HG03060 (cell line): ENCODE results near the gene TP63.
A peak's percentile ranks its signal among the peaks of the same experiment; 100 is the strongest.
"Not testable (repeated sequence)": the region's sequence is repeated elsewhere in the genome, so short reads cannot be mapped to it uniquely, and the experiment has no call there.

Source experiments
- ATAC-seq: cut with Tn5 transposase; IDR thresholded peaks from one replicate; pipeline ENCODE4 v1.9.1; 2021; ENCODE audit warnings: low read depth, moderate number of reproducible peaks; ENCODE audit not compliant: unreplicated experiment

The TP63 gene

GRCh38 chr3:189631373-189631408, at the start of gene TP63:
TP63 (plus strand) TSS chr3:189631389; CDS start chr3:189631516, 127 bp downstream.
- ATAC-seq, result no peak

GRCh38 chr3:189582179-189582578, 49.0 kb upstream of the TP63 start:
- no peak for ATAC-seq

GRCh38 chr3:189584645-189585044, 46.5 kb upstream of the TP63 start:
- ATAC-seq, result no peak

- ATAC-seq, result peak; percentile 43
These were observed 44.1 kb upstream of the TP63 start for GRCh38 chr3:189586941-189587663.

GRCh38 chr3:189587664-189588040, 43.5 kb upstream of the TP63 start:
- ATAC-seq, result no peak

- ATAC-seq, result no peak
These were observed 43.1 kb upstream of the TP63 start for GRCh38 chr3:189588070-189588469.

GRCh38 chr3:189588475-189589178, 42.6 kb upstream of the TP63 start:
- no peak for ATAC-seq

GRCh38 chr3:189589179-189589569, 42.0 kb upstream of the TP63 start:
- no peak for ATAC-seq

- ATAC-seq, result no peak
These were observed 41.0 kb upstream of the TP63 start for GRCh38 chr3:189590223-189590622.

GRCh38 chr3:189593581-189593980, 37.6 kb upstream of the TP63 start:
- no peak for ATAC-seq

- not testable (repeated sequence) for ATAC-seq
These were observed 34.9 kb upstream of the TP63 start for GRCh38 chr3:189596078-189596979.

- no peak for ATAC-seq
These were observed 33.3 kb upstream of the TP63 start for GRCh38 chr3:189597918-189598317.

- no peak for ATAC-seq
These were observed 32.5 kb upstream of the TP63 start for GRCh38 chr3:189598530-189599225.

- ATAC-seq, result no peak
These were observed 28.7 kb upstream of the TP63 start for GRCh38 chr3:189602471-189602870.

GRCh38 chr3:189605717-189606116, 25.5 kb upstream of the TP63 start:
- ATAC-seq, result no peak

GRCh38 chr3:189606774-189607173, 24.4 kb upstream of the TP63 start:
- no peak for ATAC-seq

GRCh38 chr3:189612641-189613040, 18.5 kb upstream of the TP63 start:
- not testable (repeated sequence) for ATAC-seq

- no peak for ATAC-seq
These were observed 18.1 kb upstream of the TP63 start for GRCh38 chr3:189613122-189613521.

GRCh38 chr3:189621948-189622603, 9.1 kb upstream of the TP63 start:
- ATAC-seq, result no peak

- no peak for ATAC-seq
These were observed 8.6 kb upstream of the TP63 start for GRCh38 chr3:189622629-189623028.

GRCh38 chr3:189624130-189624529, 7.1 kb upstream of the TP63 start:
- ATAC-seq, result no peak
